ENCODE data around the gene CD274. TPM values are rescaled to one million over a fixed set of nuclear protein-coding genes. Genes with fewer than 3 reads are reported as not detected.

The CD274 gene
- total and polyA plus RNA-seq, 9 donors, result 0.57 to 6.7 (median 1.5) TPM

DNA sequence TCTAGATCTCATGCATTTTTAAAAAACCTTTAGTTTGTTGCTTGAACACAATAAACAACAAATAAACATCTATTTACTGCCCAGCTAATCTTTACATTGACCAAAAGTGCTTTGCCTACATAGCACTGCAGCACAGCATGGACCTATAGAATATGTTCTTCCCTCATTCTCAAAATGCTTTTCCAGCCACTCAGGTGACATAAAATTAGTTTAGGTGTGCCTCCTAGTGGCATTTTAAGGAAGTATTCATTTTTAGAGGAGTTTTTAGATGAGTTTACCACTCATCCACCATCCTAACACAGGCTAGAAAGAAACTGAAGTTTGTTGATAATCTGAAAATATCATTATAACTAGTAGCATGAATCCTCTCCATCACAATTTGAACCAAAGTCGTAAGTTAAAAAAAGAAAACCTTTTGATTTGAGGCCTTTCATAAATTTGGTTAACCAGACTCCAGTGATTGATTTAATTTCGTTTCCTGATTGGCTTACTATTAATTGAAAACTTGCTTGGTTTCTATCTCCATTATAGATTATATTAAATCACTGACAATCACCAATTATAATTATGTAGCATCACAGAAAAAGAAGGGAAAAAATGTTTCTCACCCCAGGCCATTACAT, 25.2 kb upstream of the CD274 start:
- WGBS, 3 donors, result 73 to 94% (median 94%) methylated on average over 2 of the region's 2 CpGs
- Histone ChIP-seq H3K4me1 (ENCODE audit: insufficient read depth) (no peaks in the 10 kb centered on the region), H3K9me3 (no peaks in the 10 kb centered on the region), H3K4me3 (no peak overlapping the region), H3K27ac (no peak overlapping the region), H3K27me3 (no peaks in the 10 kb centered on the region), H3K36me3 (no peaks in the 10 kb centered on the region)
- TF ChIP-seq CTCF (IDR thresholded peaks at IDR 0.05) (no peak), POLR2A (IDR thresholded peaks at IDR 0.05) (no peak), EP300 (IDR thresholded peaks at IDR 0.05) (no peak)
- intact Hi-C loops (cut with DNase I), result loop anchor here in 1 of 4 donors (10.0 kb wide), 1 partner anchor 670 kb away; no protein-coding TSS in a partner anchor
- DNase-seq, result no peak

GRCh38 chr9:5427005-5427404, 23.3 kb upstream of the CD274 start:
- Histone ChIP-seq H3K4me3 (no peak overlapping the region), H3K36me3 (no peaks in the 10 kb centered on the region), H3K27ac (no peak overlapping the region), H3K27me3 (no peaks in the 10 kb centered on the region), H3K4me1 (ENCODE audit: insufficient read depth) (no peaks in the 10 kb centered on the region), H3K9me3 (no peaks in the 10 kb centered on the region)
- no peak for DNase-seq
- intact Hi-C loops (cut with DNase I), result loop anchor here in 1 of 4 donors (10.0 kb wide), 1 partner anchor 672 kb away; no protein-coding TSS in a partner anchor
- TF ChIP-seq POLR2A (IDR thresholded peaks at IDR 0.05) (no peak), EP300 (IDR thresholded peaks at IDR 0.05) (no peak)

GRCh38 chr9:5428172-5428571, 22.2 kb upstream of the CD274 start:
- Histone ChIP-seq H3K27me3 (no peaks in the 10 kb centered on the region), H3K4me1 (ENCODE audit: insufficient read depth) (no peaks in the 10 kb centered on the region), H3K4me3 (no peak overlapping the region), H3K27ac (no peak overlapping the region), H3K36me3 (no peaks in the 10 kb centered on the region), H3K9me3 (peaks cover 0 to 1% of the 10 kb centered on the region in 2 donors)
- TF ChIP-seq EP300 (IDR thresholded peaks at IDR 0.05), result no peak
- TF ChIP-seq CTCF (IDR thresholded peaks at IDR 0.05), result no peak
- no peak for TF ChIP-seq POLR2A (IDR thresholded peaks at IDR 0.05)
- intact Hi-C loops (cut with DNase I), result loop anchor here in 1 of 4 donors (10.0 kb wide), 1 partner anchor 673 kb away; no protein-coding TSS in a partner anchor
- no peak for DNase-seq
- 70 to 75% (median 73%) methylated on average over 3 of the region's 3 CpGs for WGBS, 3 donors

- 56 to 61% (median 60%) methylated on average over 2 of the region's 2 CpGs for WGBS, 3 donors
- H3K4me3 ChIP-seq, result no peak overlapping the region
Observed at GRCh38 chr9:5428794-5429528, 21.4 kb upstream of the CD274 start.

More at GRCh38 chr9:5428794-5429528, 21.4 kb upstream of the CD274 start:
- H3K36me3 ChIP-seq, result no peaks in the 10 kb centered on the region
- no peak overlapping the region for H3K27ac ChIP-seq
- DNase-seq, result no peak
- H3K9me3 ChIP-seq, result peaks cover 0 to 3% of the 10 kb centered on the region in 2 donors
- TF ChIP-seq EP300 (IDR thresholded peaks at IDR 0.05) (no peak), POLR2A (IDR thresholded peaks at IDR 0.05) (no peak), CTCF (IDR thresholded peaks at IDR 0.05) (no peak)
- H3K27me3 ChIP-seq, result no peaks in the 10 kb centered on the region
- intact Hi-C loops (cut with DNase I), result loop anchor here in 1 of 4 donors (10.0 kb wide), 1 partner anchor 674 kb away; no protein-coding TSS in a partner anchor
- no peaks in the 10 kb centered on the region for H3K4me1 ChIP-seq (ENCODE audit: insufficient read depth)
